Measurements from ENCODE around the gene NPM3.

- no peak for TF ChIP-seq CTCF (conservative IDR thresholded peaks at IDR 0.05; ENCODE audit: low read length)
- no peak for TF ChIP-seq EZH2phosphoT487 (IDR thresholded peaks at IDR 0.05; ENCODE audit: borderline replicate concordance)
These were observed 1.0 kb downstream of the NPM3 start for GRCh38 chr10:101781984-101782810.
